ENCODE data around the gene TNFAIP8L2.

Gene TNFAIP8L2

GRCh38 chr1:151143986-151144385 lies 12.5 kb upstream of the TNFAIP8L2 start:
- Mint-ChIP-seq H3K9me3 (no peaks in the 10 kb centered on the region), H3K4me3 (peak overlapping the region; percentile 87 to 89 (median 88)), H3K27ac (peak overlapping the region; percentile 47 to 80 (median 59)), H3K36me3 (ENCODE audit: low read depth) (peaks cover 14% of the 10 kb centered on the region), H3K27me3 (ENCODE audit: low read depth) (no peaks in the 10 kb centered on the region), H3K4me1 (peaks cover 40% of the 10 kb centered on the region)
- TF ChIP-seq CTCF (IDR thresholded peaks at IDR 0.05; ENCODE audit: unreplicated experiment in 3 of 3) = no peak

GRCh38 chr1:151144474-151145303 lies 11.8 kb upstream of the TNFAIP8L2 start:
- peaks cover 40% of the 10 kb centered on the region for H3K4me1 Mint-ChIP-seq
- peaks cover 8% of the 10 kb centered on the region for H3K36me3 Mint-ChIP-seq (ENCODE audit: low read depth)
- peak overlapping the region; percentile 87 to 89 (median 88) for H3K4me3 Mint-ChIP-seq
- H3K27ac Mint-ChIP-seq = peak overlapping the region; percentile 47 to 72 (median 59)
- no peaks in the 10 kb centered on the region for H3K27me3 Mint-ChIP-seq (ENCODE audit: low read depth)
- TF ChIP-seq CTCF (IDR thresholded peaks at IDR 0.05; ENCODE audit: unreplicated experiment in 3 of 3) = no peak
- H3K9me3 Mint-ChIP-seq = no peaks in the 10 kb centered on the region

GRCh38 chr1:151145304-151146071 lies 11.0 kb upstream of the TNFAIP8L2 start:
- Mint-ChIP-seq H3K27me3 (ENCODE audit: low read depth) (no peaks in the 10 kb centered on the region), H3K4me1 (peaks cover 40% of the 10 kb centered on the region), H3K4me3 (peak overlapping the region; percentile 87 to 89 (median 88)), H3K9me3 (no peaks in the 10 kb centered on the region), H3K36me3 (ENCODE audit: low read depth) (peaks cover under 1% of the 10 kb centered on the region), H3K27ac (peak overlapping the region in 2 of 3 experiments; percentile 85 to 88)
- no peak for TF ChIP-seq CTCF (IDR thresholded peaks at IDR 0.05; ENCODE audit: unreplicated experiment in 3 of 3)

- no peaks in the 10 kb centered on the region for H3K27me3 Mint-ChIP-seq (ENCODE audit: low read depth)
- TF ChIP-seq CTCF (IDR thresholded peaks at IDR 0.05; ENCODE audit: unreplicated experiment in 3 of 3) = no peak
- H3K4me3 Mint-ChIP-seq = peak overlapping the region; percentile 87 to 89 (median 88)
- peaks cover 40% of the 10 kb centered on the region for H3K4me1 Mint-ChIP-seq
- H3K27ac Mint-ChIP-seq = peak overlapping the region in 2 of 3 experiments; percentile 85 to 88
- no peaks in the 10 kb centered on the region for H3K9me3 Mint-ChIP-seq
- H3K36me3 Mint-ChIP-seq (ENCODE audit: low read depth) = no peaks in the 10 kb centered on the region
Measured at GRCh38 chr1:151146072-151146411, 10.4 kb upstream of the TNFAIP8L2 start.

GRCh38 chr1:151146412-151147131 lies 9.9 kb upstream of the TNFAIP8L2 start, which contains the start of gene SEMA6C:
TSS of gene SEMA6C (minus strand) at chr1:151146631. CDS start at chr1:151142621, 4,010 bp downstream.
- Mint-ChIP-seq H3K4me1 (peaks cover 40% of the 10 kb centered on the region), H3K4me3 (peak within 1 kb of the TSS; percentile 87 to 89 (median 88)), H3K27ac (peak within 1 kb of the TSS; percentile 33 to 88 (median 85)), H3K9me3 (no peaks in the 10 kb centered on the region), H3K27me3 (ENCODE audit: low read depth) (no peaks in the 10 kb centered on the region), H3K36me3 (ENCODE audit: low read depth) (no peaks in the 10 kb centered on the region)
- no peak for TF ChIP-seq CTCF (IDR thresholded peaks at IDR 0.05; ENCODE audit: unreplicated experiment in 3 of 3)
